ENCODE data around the gene ZFYVE28.
"Not testable (repeated sequence)": the region's sequence is repeated elsewhere in the genome, so short reads cannot be mapped to it uniquely, and the experiment has no call there.

Gene ZFYVE28

DNA sequence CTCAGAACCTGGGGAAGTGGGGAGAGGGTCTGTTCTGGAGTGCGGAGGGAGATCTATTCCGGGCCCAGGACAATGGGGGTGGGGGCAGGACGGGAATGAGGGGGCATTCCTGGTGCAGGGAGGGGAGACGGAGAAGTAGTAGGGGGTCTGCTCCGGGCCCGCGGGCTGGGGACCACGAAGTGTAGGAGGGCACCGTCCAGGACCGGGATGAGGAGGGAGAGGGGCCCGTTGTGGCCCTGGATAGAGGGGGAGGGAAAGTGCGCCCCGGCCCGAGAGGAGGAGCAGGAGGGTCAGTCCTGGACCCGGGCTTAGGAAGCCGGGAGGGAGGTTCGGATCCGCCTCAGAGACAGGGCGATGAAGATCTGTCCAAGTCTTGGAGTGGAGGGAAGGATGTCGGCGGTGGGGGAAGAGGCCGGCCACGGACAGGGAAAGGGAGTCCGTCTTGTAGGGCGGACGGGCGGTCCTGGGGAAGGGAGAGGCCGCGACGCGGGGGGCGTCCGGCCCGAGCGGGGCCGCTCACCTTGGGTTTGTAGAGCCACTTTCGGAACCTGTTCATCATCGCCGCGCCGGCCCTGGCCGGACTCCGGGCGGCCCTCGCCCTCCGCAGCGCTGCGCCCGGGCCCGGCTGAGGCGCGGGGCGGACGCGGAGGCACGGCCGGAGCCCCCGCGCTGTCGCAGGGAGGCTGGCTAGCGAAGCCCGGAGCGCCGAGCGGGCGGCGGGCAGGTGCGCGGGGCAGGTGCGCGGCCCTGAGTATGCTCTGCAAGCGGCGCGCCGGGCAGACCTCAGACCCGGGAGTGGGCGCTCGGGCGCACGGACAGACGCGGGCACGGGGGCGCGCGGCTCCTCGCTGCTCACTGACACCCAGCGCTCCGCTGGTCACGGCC lies at the start of gene ZFYVE28:
ZFYVE28 (minus strand) TSS at position 881 of the 885 bp plus-strand sequence; CDS start at position 559, 322 bp downstream.
- Histone ChIP-seq H3K4me3 (ENCODE audit: low read depth in 1 of 2, low read length in 1 of 2) (peak within 1 kb of the TSS; percentile 77 to 97), H3K36me3 (no peaks in the 10 kb centered on the region), H3K27me3 (peaks cover 98% of the 10 kb centered on the region), H3K4me1 (ENCODE audit: control insufficient read depth in 1 of 2, insufficient read depth in 1 of 2, low read depth in 1 of 2, low read length in 1 of 2) (peaks cover 30 to 34% of the 10 kb centered on the region in 2 experiments), H3K9me3 (no peaks in the 10 kb centered on the region), H3K27ac (peak within 1 kb of the TSS; percentile 18)
- TF ChIP-seq CTCF (IDR thresholded peaks at IDR 0.05), result no peak

- H3K9me3 ChIP-seq; H3K27ac ChIP-seq; H3K36me3 ChIP-seq; H3K4me3 ChIP-seq (ENCODE audit: low read depth in 1 of 2, low read length in 1 of 2): not testable (repeated sequence)
- peaks cover 26 to 34% of the 10 kb centered on the region in 2 experiments for H3K4me1 ChIP-seq (ENCODE audit: control insufficient read depth in 1 of 2, insufficient read depth in 1 of 2, low read depth in 1 of 2, low read length in 1 of 2)
- H3K27me3 ChIP-seq, result peaks cover 45% of the 10 kb centered on the region
Measured at GRCh38 chr4:2465544-2465943, 47.1 kb upstream of the ZFYVE28 start.

DNA sequence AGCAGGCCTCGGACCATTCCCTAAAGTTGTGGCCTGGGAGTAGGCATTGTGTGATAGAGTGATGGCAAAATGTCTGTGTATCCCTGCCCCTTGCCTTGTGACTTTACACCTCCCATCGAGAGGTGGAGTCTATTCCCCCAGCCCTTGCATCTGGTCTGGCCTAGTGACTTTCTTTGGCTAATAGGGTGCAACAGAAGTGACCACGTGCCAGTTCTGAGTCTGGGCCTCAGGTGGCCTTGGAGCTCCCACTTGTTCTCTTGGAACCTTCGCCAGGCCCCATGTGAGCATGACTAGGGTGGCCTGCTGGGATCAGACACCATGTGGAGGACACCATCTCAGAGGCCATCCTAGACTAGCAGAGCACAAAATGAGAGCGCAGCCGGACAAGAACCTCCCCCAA lies 46.6 kb upstream of the ZFYVE28 start:
- no peak for TF ChIP-seq CTCF (IDR thresholded peaks at IDR 0.05)
- H3K27me3 ChIP-seq, result peaks cover 51% of the 10 kb centered on the region

GRCh38 chr4:2462992-2463762 lies 44.7 kb upstream of the ZFYVE28 start:
- H3K4me3 ChIP-seq (ENCODE audit: low read depth in 1 of 2, low read length in 1 of 2), result no peak overlapping the region
- peaks cover 62% of the 10 kb centered on the region for H3K27me3 ChIP-seq
- no peak overlapping the region for H3K27ac ChIP-seq
- no peaks in the 10 kb centered on the region for H3K9me3 ChIP-seq
- TF ChIP-seq CTCF (IDR thresholded peaks at IDR 0.05), result no peak
- no peaks in the 10 kb centered on the region for H3K36me3 ChIP-seq
- peaks cover 14 to 18% of the 10 kb centered on the region in 2 experiments for H3K4me1 ChIP-seq (ENCODE audit: control insufficient read depth in 1 of 2, insufficient read depth in 1 of 2, low read depth in 1 of 2, low read length in 1 of 2)

More for the DNA sequence above, 46.6 kb upstream of the ZFYVE28 start:
- Histone ChIP-seq H3K36me3 (no peaks in the 10 kb centered on the region), H3K4me1 (ENCODE audit: control insufficient read depth in 1 of 2, insufficient read depth in 1 of 2, low read depth in 1 of 2, low read length in 1 of 2) (peaks cover 21 to 29% of the 10 kb centered on the region in 2 experiments), H3K27ac (no peak overlapping the region), H3K4me3 (ENCODE audit: low read depth in 1 of 2, low read length in 1 of 2) (no peak overlapping the region), H3K9me3 (no peaks in the 10 kb centered on the region)

GRCh38 chr4:2462218-2462991 lies 44.0 kb upstream of the ZFYVE28 start:
- peaks cover 7 to 11% of the 10 kb centered on the region in 2 experiments for H3K4me1 ChIP-seq (ENCODE audit: control insufficient read depth in 1 of 2, insufficient read depth in 1 of 2, low read depth in 1 of 2, low read length in 1 of 2)
- TF ChIP-seq CTCF (IDR thresholded peaks at IDR 0.05), result no peak
- H3K36me3 ChIP-seq, result no peaks in the 10 kb centered on the region
- H3K9me3 ChIP-seq, result no peaks in the 10 kb centered on the region
- peak overlapping the region in 1 of 2 experiments; percentile 30 for H3K4me3 ChIP-seq (ENCODE audit: low read depth in 1 of 2, low read length in 1 of 2)
- peaks cover 62% of the 10 kb centered on the region for H3K27me3 ChIP-seq
- H3K27ac ChIP-seq, result no peak overlapping the region

Data from neutrophil (primary cell).